ENCODE data around the gene GUCY2D.

DNA sequence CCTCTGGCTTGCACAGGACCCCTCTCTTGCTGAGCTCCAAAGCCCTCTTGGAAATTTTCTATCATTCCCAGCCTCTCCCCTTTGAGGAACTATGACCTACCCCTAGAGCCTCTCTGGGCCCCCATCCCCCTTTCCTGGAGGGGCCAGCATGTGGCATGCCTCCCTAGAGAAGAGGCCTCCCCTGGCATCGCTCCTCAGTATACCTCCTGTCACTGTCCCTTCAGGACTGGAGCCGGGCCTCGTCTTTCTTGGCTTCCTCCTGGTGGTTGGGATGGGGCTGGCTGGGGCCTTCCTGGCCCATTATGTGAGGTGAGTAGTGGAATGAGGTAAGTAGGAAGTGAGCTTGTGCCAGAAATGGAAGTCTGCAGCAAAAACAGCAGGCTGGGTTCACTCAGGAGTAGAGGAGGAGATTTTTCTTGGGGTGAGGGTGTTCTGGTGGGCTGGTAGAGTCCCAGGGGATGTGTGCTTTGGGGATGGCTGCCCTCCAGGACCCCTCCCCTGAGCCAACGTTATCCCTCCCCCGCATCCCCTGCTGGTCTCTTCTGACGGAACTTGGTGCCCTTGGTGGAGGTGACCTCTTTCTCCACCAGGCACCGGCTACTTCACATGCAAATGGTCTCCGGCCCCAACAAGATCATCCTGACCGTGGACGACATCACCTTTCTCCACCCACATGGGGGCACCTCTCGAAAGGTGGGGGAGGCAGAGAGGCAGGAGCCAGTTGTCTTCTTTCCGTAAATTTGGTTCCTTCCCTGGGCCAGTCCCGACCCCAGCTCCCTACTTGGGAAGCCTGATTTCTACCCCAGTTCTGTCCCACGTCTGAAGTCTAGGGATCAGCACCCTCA, 4.6 kb downstream of the GUCY2D start:
- no peak for TF ChIP-seq POLR2A (IDR thresholded peaks at IDR 0.05)
- TF ChIP-seq, protein P1, sequence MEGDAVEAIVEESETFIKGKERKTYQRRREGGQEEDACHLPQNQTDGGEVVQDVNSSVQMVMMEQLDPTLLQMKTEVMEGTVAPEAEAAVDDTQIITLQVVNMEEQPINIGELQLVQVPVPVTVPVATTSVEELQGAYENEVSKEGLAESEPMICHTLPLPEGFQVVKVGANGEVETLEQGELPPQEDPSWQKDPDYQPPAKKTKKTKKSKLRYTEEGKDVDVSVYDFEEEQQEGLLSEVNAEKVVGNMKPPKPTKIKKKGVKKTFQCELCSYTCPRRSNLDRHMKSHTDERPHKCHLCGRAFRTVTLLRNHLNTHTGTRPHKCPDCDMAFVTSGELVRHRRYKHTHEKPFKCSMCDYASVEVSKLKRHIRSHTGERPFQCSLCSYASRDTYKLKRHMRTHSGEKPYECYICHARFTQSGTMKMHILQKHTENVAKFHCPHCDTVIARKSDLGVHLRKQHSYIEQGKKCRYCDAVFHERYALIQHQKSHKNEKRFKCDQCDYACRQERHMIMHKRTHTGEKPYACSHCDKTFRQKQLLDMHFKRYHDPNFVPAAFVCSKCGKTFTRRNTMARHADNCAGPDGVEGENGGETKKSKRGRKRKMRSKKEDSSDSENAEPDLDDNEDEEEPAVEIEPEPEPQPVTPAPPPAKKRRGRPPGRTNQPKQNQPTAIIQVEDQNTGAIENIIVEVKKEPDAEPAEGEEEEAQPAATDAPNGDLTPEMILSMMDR (IDR thresholded peaks at IDR 0.05), result no peak
